HUES64 (cell line): ENCODE measurements around the gene ASB10.

Experiments
- H3K27ac ChIP-seq: 2 replicates; pipeline ENCODE4 v1.7.0; 2013; ENCODE audit warnings: low read depth, low read length, inconsistent platforms
- H3K27me3 ChIP-seq: 2 replicates; pipeline ENCODE4 v1.6.1; 2013; ENCODE audit warnings: mild to moderate bottlenecking, low read length; ENCODE audit not compliant: insufficient read depth
- H3K36me3 ChIP-seq: 2 replicates; pipeline ENCODE4 v1.6.1; 2013; ENCODE audit warnings: mild to moderate bottlenecking, low read length; ENCODE audit not compliant: insufficient read depth
- H3K4me1 ChIP-seq: 2 replicates; pipeline ENCODE4 v1.6.1; 2013; ENCODE audit warnings: mild to moderate bottlenecking, low read length, moderate library complexity; ENCODE audit not compliant: insufficient read depth
- H3K4me3 ChIP-seq: 2 replicates; pipeline ENCODE4 v1.5.1; 2013; ENCODE audit warnings: mild to moderate bottlenecking, low read length, moderate library complexity
- H3K9ac ChIP-seq: 2 replicates; pipeline ENCODE4 v1.6.1; 2013; ENCODE audit warnings: mild to moderate bottlenecking, low read depth, low read length
- H3K9me3 ChIP-seq: 2 replicates; pipeline ENCODE4 v1.6.1; 2013; ENCODE audit warnings: low read depth, low read length; ENCODE audit not compliant: insufficient read depth
- WGBS: fragments of 150-250, 120-280 bp; methylation state at CpG from one replicate; pipeline ENCODE4 v1.1.7; 2013; ENCODE audit warnings: missing lambda C conversion rate; 5-methylcytosine and 5-hydroxymethylcytosine counted together

Gene ASB10

DNA sequence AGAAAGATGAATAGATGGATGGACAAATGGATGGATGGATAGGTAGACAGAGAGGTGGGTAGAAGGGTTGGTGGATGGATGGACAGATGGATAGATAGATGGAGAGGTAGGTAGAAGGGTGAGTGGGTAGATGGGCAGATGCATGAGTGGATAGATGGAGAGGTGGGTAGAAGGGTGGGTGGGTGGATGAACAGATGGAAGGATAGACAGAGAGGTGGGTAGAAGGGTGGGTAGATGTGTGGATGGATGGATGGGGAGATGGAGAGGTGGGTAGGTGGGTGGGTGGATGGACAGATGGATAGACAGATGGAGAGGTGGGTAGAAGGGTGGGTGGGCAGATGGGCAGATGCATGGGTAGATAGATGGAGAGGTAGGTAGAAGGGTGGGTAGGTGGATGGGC, 10.9 kb upstream of the ASB10 start:
- H3K27ac ChIP-seq, result no peak overlapping the region
- H3K4me3 ChIP-seq, result no peak overlapping the region
- no peaks in the 10 kb centered on the region for H3K9me3 ChIP-seq
- H3K27me3 ChIP-seq, result 0 out of 2 replicates have a peak, but pooled peaks cover 3% of the 10 kb centered on the region
- no peak overlapping the region for H3K9ac ChIP-seq
- peaks cover 3% of the 10 kb centered on the region; the same call in 1 of the 2 replicates for H3K4me1 ChIP-seq
- no peaks in the 10 kb centered on the region for H3K36me3 ChIP-seq

DNA sequence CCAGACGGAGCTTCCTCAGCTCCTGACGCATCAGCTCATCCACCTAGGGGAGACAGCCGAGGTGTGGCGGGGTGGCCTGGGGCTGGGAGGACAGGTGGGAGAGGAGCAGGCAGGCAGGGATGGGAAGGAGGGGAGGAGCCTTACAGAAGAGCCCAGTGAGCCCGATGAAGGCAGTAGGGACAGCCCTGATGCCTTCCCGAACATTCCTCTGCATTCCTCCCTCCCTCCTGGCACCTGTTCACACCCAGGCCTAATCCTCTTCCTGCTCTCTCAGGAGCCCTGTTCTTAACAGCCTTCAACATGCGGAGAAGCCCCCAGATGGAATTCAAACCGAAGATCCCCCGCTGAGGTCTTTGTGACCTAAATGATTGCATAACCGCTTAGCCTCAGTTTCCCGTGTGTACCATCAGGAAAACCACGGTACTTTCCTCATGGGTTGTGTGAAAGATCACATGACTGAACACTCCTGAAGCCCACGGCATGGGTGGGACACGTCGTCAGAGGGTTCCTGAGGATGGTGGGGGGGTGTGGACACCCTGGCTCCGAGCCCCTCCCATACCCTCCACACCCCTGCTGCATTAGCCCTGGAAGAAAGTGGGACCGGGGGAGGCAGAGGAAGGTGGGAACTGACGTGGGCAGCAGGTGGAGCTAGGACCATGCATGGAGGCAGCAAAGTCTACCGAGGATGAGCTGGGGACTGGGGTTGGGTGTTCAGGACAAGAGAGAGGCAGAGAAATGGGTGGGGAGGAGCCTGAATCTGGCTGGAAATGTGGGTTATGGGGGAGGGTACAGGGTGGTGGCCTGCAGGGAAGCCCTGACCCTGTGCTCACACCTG, 8.8 kb upstream of the ASB10 start:
- 71% methylated on average over 16 of the region's 19 CpGs for WGBS
- no peak overlapping the region for H3K27ac ChIP-seq
- H3K36me3 ChIP-seq, result no peaks in the 10 kb centered on the region
- H3K4me3 ChIP-seq, result no peak overlapping the region
- H3K9me3 ChIP-seq, result no peaks in the 10 kb centered on the region
- H3K27me3 ChIP-seq, result 0 out of 2 replicates have a peak, but pooled peaks cover 3% of the 10 kb centered on the region
- peaks cover 3% of the 10 kb centered on the region; the same call in 1 of the 2 replicates for H3K4me1 ChIP-seq
- H3K9ac ChIP-seq, result no peak overlapping the region

DNA sequence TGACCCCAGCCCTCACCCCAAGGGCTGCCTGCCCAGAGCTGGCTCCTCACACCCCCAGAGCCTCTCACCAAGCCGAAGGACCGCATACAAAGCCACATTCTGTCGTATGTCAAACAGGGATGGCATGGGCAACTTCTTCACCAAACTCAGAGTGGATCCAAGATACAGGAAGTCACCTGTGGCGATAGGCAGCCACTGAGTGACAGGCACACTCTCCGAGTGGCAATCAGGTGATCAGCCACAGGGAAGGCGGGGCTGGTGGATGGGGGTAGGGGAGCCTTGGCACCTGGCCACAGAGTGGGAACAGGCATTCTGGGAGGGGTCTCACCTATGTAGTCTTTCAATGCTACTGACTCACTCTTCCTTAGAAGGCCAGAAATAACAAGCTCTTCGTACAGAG, 7.1 kb upstream of the ASB10 start:
- Histone ChIP-seq H3K36me3 (no peaks in the 10 kb centered on the region), H3K9me3 (no peaks in the 10 kb centered on the region), H3K9ac (no peak overlapping the region), H3K27ac (no peak overlapping the region), H3K27me3 (0 out of 2 replicates have a peak, but pooled peaks cover 3% of the 10 kb centered on the region), H3K4me1 (no peaks in the 10 kb centered on the region), H3K4me3 (no peak overlapping the region)
- WGBS, result 90% methylated on average over 7 of the region's 7 CpGs

DNA sequence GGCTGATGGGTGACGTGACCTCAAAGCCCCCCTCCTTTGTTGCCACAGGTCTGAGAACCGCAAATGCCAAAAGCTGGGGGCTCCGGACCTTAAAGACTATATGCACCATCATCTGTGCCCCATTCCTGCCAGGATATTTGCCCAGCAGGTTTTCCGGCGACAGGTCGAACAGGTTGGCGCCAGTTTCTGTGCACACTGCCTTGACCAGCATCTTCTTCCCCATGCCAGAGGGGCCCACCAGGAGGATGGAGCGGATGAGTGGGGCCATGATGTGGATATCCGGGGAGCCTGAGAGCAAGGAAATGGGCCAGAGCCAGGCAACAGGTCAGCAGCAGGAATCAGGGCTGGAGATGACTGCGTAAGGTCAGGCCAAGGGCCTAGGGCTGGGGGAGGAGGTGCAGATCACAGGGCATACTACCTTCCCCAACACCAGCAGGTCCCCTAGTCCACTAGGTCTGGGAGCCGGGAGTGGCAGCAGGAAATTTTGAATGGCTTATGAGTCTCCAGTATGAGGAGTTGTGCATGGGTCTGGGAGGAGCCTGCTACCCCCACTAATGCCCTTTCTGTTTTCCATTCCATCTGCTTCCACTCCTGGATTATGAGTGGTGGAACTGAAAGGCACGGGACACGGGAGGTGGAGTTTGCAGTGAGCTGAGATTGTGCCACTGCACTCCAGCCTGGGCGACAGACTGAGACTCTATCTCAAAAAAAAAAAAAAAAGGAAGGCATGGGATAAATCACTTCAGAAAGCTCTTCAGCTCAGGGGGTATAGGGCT, 6.3 kb upstream of the ASB10 start:
- WGBS, result 91% methylated on average over 14 of the region's 14 CpGs
- Histone ChIP-seq H3K27me3 (0 out of 2 replicates have a peak, but pooled peaks cover 3% of the 10 kb centered on the region), H3K27ac (no peak overlapping the region), H3K36me3 (no peaks in the 10 kb centered on the region), H3K9ac (no peak overlapping the region), H3K9me3 (no peaks in the 10 kb centered on the region), H3K4me1 (no peaks in the 10 kb centered on the region), H3K4me3 (no peak overlapping the region)

DNA sequence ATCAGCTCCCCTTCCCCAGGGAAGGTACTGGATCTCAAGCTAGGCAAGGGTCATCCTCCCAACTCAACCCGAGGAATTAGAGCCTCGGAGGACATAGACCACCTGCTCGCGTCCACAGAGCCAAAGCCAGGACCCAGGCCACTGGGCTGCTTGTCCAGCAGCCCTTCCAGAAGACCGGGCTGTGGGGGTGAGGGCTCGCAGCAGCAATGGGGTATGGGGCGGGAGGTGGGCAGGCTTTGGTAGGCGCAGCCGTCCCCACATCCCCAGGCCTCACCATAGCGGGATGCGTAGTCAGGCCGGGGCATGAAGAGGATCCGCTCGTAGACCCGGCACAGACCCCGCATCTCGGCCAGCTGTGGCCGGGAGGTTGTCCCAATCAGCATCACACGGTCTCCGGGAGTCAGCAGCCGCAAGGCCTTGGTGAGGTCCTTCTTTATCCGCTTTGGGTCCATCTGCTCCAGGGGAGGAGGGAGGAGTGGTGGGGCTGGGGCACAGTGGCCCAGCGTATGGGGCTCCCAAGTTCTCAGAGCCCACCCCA, 5.0 kb upstream of the ASB10 start:
- Histone ChIP-seq H3K27me3 (0 out of 2 replicates have a peak, but pooled peaks cover 3% of the 10 kb centered on the region), H3K27ac (no peak overlapping the region), H3K4me1 (no peaks in the 10 kb centered on the region), H3K4me3 (no peak overlapping the region), H3K36me3 (no peaks in the 10 kb centered on the region), H3K9me3 (no peaks in the 10 kb centered on the region), H3K9ac (no peak overlapping the region)
- 95% methylated on average over 22 of the region's 23 CpGs for WGBS

DNA sequence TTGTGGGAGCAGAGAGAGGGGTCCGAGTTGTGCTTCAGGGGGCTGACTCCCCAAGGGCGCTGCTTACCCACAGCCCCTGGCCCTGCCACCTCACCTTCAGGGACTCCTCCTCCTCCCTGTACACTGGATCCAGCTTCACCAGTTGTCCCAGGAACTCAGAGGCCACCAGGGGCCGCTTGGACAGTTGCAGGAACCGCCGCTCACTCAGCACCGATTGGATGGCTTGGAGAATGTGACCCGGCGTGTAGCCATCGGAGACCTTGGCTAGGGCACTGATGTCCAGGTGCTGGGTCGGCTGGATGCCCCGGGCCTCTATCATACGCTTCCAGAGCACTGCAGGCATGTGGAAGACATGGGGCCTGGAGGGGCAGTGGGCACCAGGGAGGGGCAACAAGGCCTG, 4.5 kb upstream of the ASB10 start:
- 0 out of 2 replicates have a peak, but pooled peaks cover 3% of the 10 kb centered on the region for H3K27me3 ChIP-seq
- 90% methylated on average over 12 of the region's 12 CpGs for WGBS
- no peak overlapping the region for H3K4me3 ChIP-seq
- H3K36me3 ChIP-seq, result no peaks in the 10 kb centered on the region
- no peaks in the 10 kb centered on the region for H3K4me1 ChIP-seq
- no peaks in the 10 kb centered on the region for H3K9me3 ChIP-seq
- no peak overlapping the region for H3K27ac ChIP-seq
- no peak overlapping the region for H3K9ac ChIP-seq

DNA sequence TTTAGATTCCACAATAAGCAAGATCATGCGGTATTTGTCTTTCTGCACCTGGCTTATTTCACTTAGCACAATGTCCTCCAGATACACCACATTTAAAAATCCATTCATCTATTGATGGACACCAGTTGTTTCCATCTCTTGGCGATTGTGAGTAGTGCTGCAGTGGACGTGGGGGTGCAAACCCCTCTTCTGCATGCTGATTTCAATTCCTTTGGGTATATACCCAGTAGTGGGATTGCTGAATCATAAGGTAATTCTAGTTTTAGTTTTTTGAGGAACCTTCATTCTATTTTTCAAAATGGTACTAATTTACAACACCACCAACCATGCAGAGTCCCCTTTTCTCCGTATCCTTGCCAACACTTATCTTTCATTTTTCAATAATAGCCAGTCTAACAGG, 2.0 kb upstream of the ASB10 start:
- H3K9me3 ChIP-seq, result no peaks in the 10 kb centered on the region
- no peak overlapping the region for H3K4me3 ChIP-seq
- WGBS, result 96% methylated on average over 4 of the region's 4 CpGs
- no peaks in the 10 kb centered on the region for H3K36me3 ChIP-seq
- no peaks in the 10 kb centered on the region; the same call in 1 of the 2 replicates for H3K27me3 ChIP-seq
- no peak overlapping the region for H3K9ac ChIP-seq
- H3K4me1 ChIP-seq, result no peaks in the 10 kb centered on the region
- no peak overlapping the region for H3K27ac ChIP-seq

DNA sequence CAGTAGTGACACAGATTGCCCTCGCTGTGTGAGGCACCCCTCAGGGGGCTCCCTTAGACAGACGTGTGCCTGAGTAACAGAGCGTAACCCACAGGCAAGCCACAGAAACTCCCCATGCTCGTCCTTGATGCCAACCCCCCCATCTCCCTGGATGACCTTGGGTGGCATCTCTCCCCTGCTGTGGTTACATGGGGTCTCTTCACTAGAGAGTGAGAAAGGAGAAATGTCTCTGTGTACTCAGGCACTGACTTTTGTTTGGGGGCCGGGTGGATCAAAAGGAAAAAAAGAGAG, 1.1 kb upstream of the ASB10 start:
- no peaks in the 10 kb centered on the region for H3K36me3 ChIP-seq
- no peaks in the 10 kb centered on the region for H3K4me1 ChIP-seq
- 71% methylated on average over 5 of the region's 5 CpGs for WGBS
- H3K4me3 ChIP-seq, result no peak overlapping the region
- no peaks in the 10 kb centered on the region; the same call in 1 of the 2 replicates for H3K27me3 ChIP-seq
- H3K9me3 ChIP-seq, result no peaks in the 10 kb centered on the region
- H3K9ac ChIP-seq, result no peak overlapping the region
- no peak overlapping the region for H3K27ac ChIP-seq

DNA sequence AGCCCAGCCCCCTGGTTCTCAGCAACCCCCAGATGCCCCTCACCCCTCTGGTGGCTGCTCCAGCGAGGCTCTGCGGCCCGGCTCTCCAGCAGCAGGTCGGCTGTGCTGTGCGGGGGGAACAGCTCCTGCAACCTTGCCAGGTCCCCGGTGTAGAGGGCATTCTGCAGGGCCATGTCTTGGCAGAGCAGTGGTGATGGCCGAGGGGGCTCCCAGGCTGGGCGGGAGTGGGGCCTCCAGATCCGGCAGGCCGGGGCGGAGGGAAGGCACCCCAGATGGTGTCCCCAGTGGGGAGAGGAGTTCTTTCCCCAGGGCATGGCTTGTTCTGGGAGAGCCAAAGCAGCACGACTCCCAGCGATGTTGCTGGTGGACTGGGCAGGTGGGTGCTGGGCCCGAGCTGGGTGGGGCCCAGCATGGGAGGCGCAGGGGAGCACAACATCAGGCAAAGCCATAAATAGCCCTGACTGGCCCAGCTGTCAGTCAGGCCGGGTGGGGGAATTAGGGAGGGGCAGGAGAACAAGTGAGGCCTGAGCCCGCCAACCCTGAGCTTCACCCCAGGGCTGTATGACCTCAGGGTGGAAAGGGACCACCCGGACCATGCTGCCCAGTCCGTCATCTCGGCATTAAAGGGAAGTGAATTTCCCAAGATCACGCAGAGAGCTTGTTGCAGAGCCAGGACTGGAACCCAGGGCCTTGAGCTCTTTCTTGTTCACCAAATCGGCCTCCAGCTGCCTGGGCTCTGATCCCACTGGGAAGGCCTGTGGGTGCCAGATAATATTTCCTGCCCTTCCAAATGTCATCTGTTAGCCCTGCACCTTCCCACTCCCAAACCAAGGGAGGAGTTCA, 580 bp upstream of the ASB10 start:
- WGBS, result 91% methylated on average over 22 of the region's 22 CpGs
- Histone ChIP-seq H3K4me1 (no peaks in the 10 kb centered on the region), H3K9me3 (no peaks in the 10 kb centered on the region), H3K9ac (no peak overlapping the region), H3K36me3 (no peaks in the 10 kb centered on the region), H3K27me3 (no peaks in the 10 kb centered on the region; the same call in 1 of the 2 replicates), H3K27ac (no peak overlapping the region), H3K4me3 (no peak overlapping the region)

DNA sequence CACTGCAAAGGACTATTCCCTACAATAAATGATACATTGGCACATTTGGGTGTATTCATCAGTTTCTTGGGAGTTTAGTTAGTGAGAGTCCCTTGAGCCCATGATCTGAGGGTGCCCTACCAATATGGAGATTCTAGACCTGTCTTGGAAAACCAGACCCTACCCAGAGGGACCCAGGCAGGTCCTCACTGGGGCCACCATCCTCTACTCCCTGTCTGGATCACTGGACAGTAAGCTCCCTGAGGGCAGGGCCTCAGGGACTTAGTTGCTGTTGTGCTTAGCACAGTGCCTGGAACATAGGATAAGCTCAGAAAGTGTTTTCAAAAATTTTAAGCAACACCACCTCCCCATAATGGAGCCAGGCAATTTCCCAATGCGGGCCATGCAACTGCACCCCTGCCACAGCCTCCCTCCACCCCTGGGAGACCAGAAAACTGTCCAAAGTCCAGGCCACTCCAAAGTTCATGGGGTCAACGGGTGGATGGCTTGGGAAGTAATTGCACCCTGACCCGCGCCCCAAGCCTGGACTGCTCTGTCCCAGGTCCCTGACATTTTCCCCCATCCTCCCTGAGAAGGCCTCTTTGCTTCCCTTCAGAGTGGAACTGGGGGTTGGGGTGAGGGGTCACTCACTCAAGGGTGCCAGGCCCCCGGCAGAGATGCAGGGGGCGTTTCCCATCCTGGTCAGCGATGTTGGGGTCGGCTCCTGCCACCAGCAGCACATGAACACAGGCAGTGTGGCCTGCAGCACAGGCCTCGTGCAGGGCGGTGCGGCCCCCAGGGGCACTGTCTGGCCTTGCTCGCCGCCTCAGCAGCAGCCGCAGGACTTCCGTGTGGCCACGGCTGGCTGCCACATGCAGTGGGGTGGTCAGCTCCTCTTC, 1.0 kb downstream of the ASB10 start:
- Histone ChIP-seq H3K27me3 (no peaks in the 10 kb centered on the region; the same call in 1 of the 2 replicates), H3K27ac (no peak overlapping the region), H3K4me3 (no peak overlapping the region), H3K9ac (no peak overlapping the region), H3K36me3 (no peaks in the 10 kb centered on the region), H3K9me3 (no peaks in the 10 kb centered on the region), H3K4me1 (no peaks in the 10 kb centered on the region)
- WGBS, result 94% methylated on average over 16 of the region's 16 CpGs
